Hepatocyte (in vitro differentiated cells): Measurements from ENCODE around the gene PDE11A. TPM values are rescaled to one million over a fixed set of nuclear protein-coding genes. Genes with fewer than 3 reads are reported as not detected.

Experiments
- DNase-seq: peaks from one replicate; pipeline ENCODE4 v3.0.0-alpha.2; 2016; ENCODE audit warnings: low spot score
- H2AFZ ChIP-seq: fragments of 200-600 bp; sonication (generic); 2 replicates; pipeline ENCODE4 v1.6.0; 2016; ENCODE audit warnings: antibody characterized with exemption, mild to moderate bottlenecking
- H3K27ac ChIP-seq: fragments of 200-600 bp; sonication (generic); 2 replicates; pipeline ENCODE4 v1.5.1; 2016; ENCODE audit warnings: mild to moderate bottlenecking
- H3K27me3 ChIP-seq: fragments of 200-600 bp; sonication (generic); 2 replicates; pipeline ENCODE4 v1.6.1; 2016
- H3K36me3 ChIP-seq: fragments of 200-600 bp; sonication (generic); replicated peaks from 2 replicates; pipeline ENCODE4 v1.5.1; 2016; ENCODE audit warnings: low read depth; ENCODE audit not compliant: insufficient read depth
- H3K4me1 ChIP-seq: fragments of 200-600 bp; sonication (generic); 2 replicates; pipeline ENCODE4 v1.5.1; 2016; ENCODE audit warnings: mild to moderate bottlenecking, moderate library complexity; ENCODE audit not compliant: insufficient read depth
- H3K4me2 ChIP-seq: fragments of 200-600 bp; sonication (generic); 2 replicates; pipeline ENCODE4 v1.6.0; 2016
- H3K4me3 ChIP-seq: fragments of 200-600 bp; sonication (generic); 2 replicates; pipeline ENCODE4 v1.5.1; 2016; ENCODE audit warnings: mild to moderate bottlenecking
- H3K79me2 ChIP-seq: fragments of 200-600 bp; sonication (generic); 2 replicates; pipeline ENCODE4 v1.6.0; 2017; ENCODE audit warnings: mild to moderate bottlenecking
- H3K9me2 ChIP-seq: fragments of 200-600 bp; sonication (generic); replicated peaks from 2 replicates; pipeline ENCODE4 v1.6.0; 2017; ENCODE audit warnings: mild to moderate bottlenecking; ENCODE audit not compliant: insufficient read depth
- H3K9me3 ChIP-seq: fragments of 200-600 bp; sonication (generic); 2 replicates; pipeline ENCODE4 v1.5.1; 2016; ENCODE audit warnings: low read depth, mild to moderate bottlenecking
- H4K20me1 ChIP-seq: fragments of 200-600 bp; sonication (generic); 2 replicates; pipeline ENCODE4 v1.6.0; 2016; ENCODE audit warnings: mild to moderate bottlenecking; ENCODE audit not compliant: insufficient read depth, poor library complexity, severe bottlenecking
- CTCF ChIP-seq: fragments of 200-600 bp; sonication (generic); IDR thresholded peaks from 2 replicates; pipeline ENCODE4 v1.5.1; 2016; ENCODE audit warnings: antibody characterized with exemption, mild to moderate bottlenecking; ENCODE audit not compliant: poor library complexity
- EZH2 ChIP-seq: fragments of 200-600 bp; sonication (generic); IDR thresholded peaks from 2 replicates; pipeline ENCODE4 v1.6.1; 2016; ENCODE audit warnings: antibody characterized with exemption, mild to moderate bottlenecking, borderline replicate concordance
- EZH2phosphoT487 ChIP-seq: fragments of 200-600 bp; sonication (generic); IDR thresholded peaks from one replicate; pipeline ENCODE4 v1.6.1; 2018; ENCODE audit warnings: antibody characterized with exemption, mild to moderate bottlenecking, low read depth, moderate library complexity; ENCODE audit not compliant: unreplicated experiment, severe bottlenecking
- WGBS: methylation state at CpG from one replicate; pipeline ENCODE4 v1.1.6; 2016; ENCODE audit warnings: low lambda C conversion rate; ENCODE audit errors: missing lambda C conversion rate; 5-methylcytosine and 5-hydroxymethylcytosine counted together
- polyA plus RNA-seq: library from polyadenylated mRNA; unstranded; fragments of >200 nt; fragmentation: Nextera tagmentation; extraction: Ambion mirVana; gene quantifications from 2 replicates; pipeline ENCODE4 v1.2.1, GENCODE V29; 2016
- total RNA-seq: library from RNA; depleted of rRNA; stranded (reverse); fragments of >200 nt; gene quantifications from 2 replicates; pipeline ENCODE4 v1.2.3, GENCODE V29; 2014

The PDE11A gene
- total and polyA plus RNA-seq, 2 experiments from 2014 or later = 0.71 to 1.9 TPM

- Histone ChIP-seq H3K9me3 (no peaks in the 10 kb centered on the region), H3K4me2 (no peak overlapping the region), H3K4me1 (no peaks in the 10 kb centered on the region), H3K4me3 (no peak overlapping the region), H3K27me3 (no peaks in the 10 kb centered on the region), H3K9me2 (no peaks in the 10 kb centered on the region), H4K20me1 (no peaks in the 10 kb centered on the region), H2AFZ (no peak overlapping the region), H3K27ac (no peak overlapping the region), H3K79me2 (no peaks in the 10 kb centered on the region), H3K36me3 (no peaks in the 10 kb centered on the region)
- 97% methylated on average over 6 of the region's 6 CpGs for WGBS
- no peak for DNase-seq
- TF ChIP-seq EZH2phosphoT487 (no peak), CTCF (no peak), EZH2 (no peak)
Measured at GRCh38 chr2:177735318-177735803, 337.2 kb downstream of the PDE11A start.

GRCh38 chr2:177733322-177733855 is 339.2 kb downstream of the PDE11A start:
- Histone ChIP-seq H3K9me3 (no peaks in the 10 kb centered on the region), H3K4me1 (peaks cover 4% of the 10 kb centered on the region), H3K9me2 (no peaks in the 10 kb centered on the region), H3K4me3 (no peak overlapping the region), H2AFZ (no peak overlapping the region), H3K27ac (no peak overlapping the region), H3K4me2 (no peak overlapping the region), H3K36me3 (no peaks in the 10 kb centered on the region), H3K79me2 (no peaks in the 10 kb centered on the region), H4K20me1 (no peaks in the 10 kb centered on the region), H3K27me3 (no peaks in the 10 kb centered on the region)
- WGBS = 55% methylated on average over 2 of the region's 2 CpGs
- DNase-seq = no peak
- TF ChIP-seq EZH2phosphoT487 = no peak
- TF ChIP-seq CTCF = no peak
- TF ChIP-seq EZH2 = no peak

- H3K79me2 ChIP-seq = no peaks in the 10 kb centered on the region
- H3K4me3 ChIP-seq = no peak overlapping the region
- H3K27me3 ChIP-seq = no peaks in the 10 kb centered on the region
- H2AFZ ChIP-seq = no peak overlapping the region
- TF ChIP-seq EZH2 (no peak), CTCF (no peak), EZH2phosphoT487 (no peak)
- H3K4me1 ChIP-seq = peaks cover 11% of the 10 kb centered on the region
- H4K20me1 ChIP-seq = no peaks in the 10 kb centered on the region
- no peaks in the 10 kb centered on the region for H3K9me2 ChIP-seq
- no peak overlapping the region for H3K4me2 ChIP-seq
- no peaks in the 10 kb centered on the region for H3K9me3 ChIP-seq
- H3K27ac ChIP-seq = no peak overlapping the region
- no peaks in the 10 kb centered on the region for H3K36me3 ChIP-seq
- DNase-seq = no peak
- WGBS = 67% methylated on average over 3 of the region's 3 CpGs
Measured at GRCh38 chr2:177731384-177731783, 341.2 kb downstream of the PDE11A start.
